ENCODE data around the gene MAPK13.

- TF ChIP-seq CTCF (conservative IDR thresholded peaks at IDR 0.05), result no peak
- TF ChIP-seq EZH2 (IDR thresholded peaks at IDR 0.05; ENCODE audit: low read depth), result no peak
Observed at GRCh38 chr6:36101691-36102090, 28.6 kb upstream of the MAPK13 start.

Measured in PC-9 (cell line).